HepG2 (cell line): Measurements from ENCODE around the gene ATP2B3. TPM values are rescaled to one million over a fixed set of nuclear protein-coding genes. Genes with fewer than 3 reads are reported as not detected.

Source experiments
- ATAC-seq: fragments of 200-7000 bp; cut with Tn5 transposase; 3 replicates; pipeline ENCODE4 v1.9.1; 2020; ENCODE audit warnings: mild to moderate bottlenecking, moderate library complexity
- BruUV-seq: library from RNA; stranded (reverse); fragments of 400-500 nt; replicated peaks from 2 replicates; lab custom pipeline; 2021; lab: Mats Ljungman, UMichigan
- CTCF ChIA-PET: fragments of 300-600 bp; formaldehyde crosslinking; extraction: SDS; loops from one replicate; lab custom pipeline; 2021; ENCODE audit warnings: low total read pairs, inconsistent platforms, low intra/inter-chr PET ratio; lab: Yijun Ruan, JAX
- POLR2A ChIA-PET: fragments of 350-600 bp; sonication (Branson Sonifier 250); formaldehyde crosslinking; loops from one replicate; lab custom pipeline; 2020; ENCODE audit warnings: antibody characterized with exemption, inconsistent platforms; lab: Yijun Ruan, JAX
- DNase-seq: peaks from one replicate; pipeline ENCODE4 v3.0.0-alpha.2; 2015; ENCODE audit warnings: low spot score
- FAIRE-seq: peaks from 3 replicates; lab custom pipeline; 2011; peaks lifted over from hg19 to GRCh38; lab: Jason Lieb, UNC
- H2AFZ ChIP-seq: one replicate; pipeline ENCODE4 v1.6.1; 2011; ENCODE audit warnings: low read length, inconsistent platforms
- H3K27ac ChIP-seq: fragments of 300-600 bp; 3 replicates; pipeline ENCODE4 v1.8.0; 2011; ENCODE audit warnings: mixed run types, mild to moderate bottlenecking, mixed read lengths, low read length, inconsistent platforms; ENCODE audit not compliant: insufficient read depth; ENCODE audit errors: extremely low read length
- H3K27me3 ChIP-seq, 2 experiments: fragments of 200-600 bp in 1 of 2; 2 replicates in 1 of 2; 3 replicates in 1 of 2; pipeline versions ENCODE4 v1.6.0 to v1.8.0; 2011; ENCODE audit warnings: low read length in 2 of 2, mild to moderate bottlenecking in 2 of 2, moderate library complexity in 2 of 2, inconsistent platforms in 1 of 2; ENCODE audit not compliant: insufficient read depth in 2 of 2, control insufficient read depth in 1 of 2
- H3K36me3 ChIP-seq, 2 experiments: fragments of 200-600 bp in 1 of 2; replicated peaks in 1 of 2; 2 replicates in 1 of 2; 3 replicates in 1 of 2; pipeline versions ENCODE4 v1.5.1 to v1.8.0; 2011; ENCODE audit warnings: low read length in 2 of 2, inconsistent platforms in 1 of 2; ENCODE audit not compliant: insufficient read depth in 2 of 2, control insufficient read depth in 1 of 2
- H3K4me1 ChIP-seq: 2 replicates; pipeline ENCODE4 v1.5.1; 2012; ENCODE audit warnings: low read length, inconsistent platforms; ENCODE audit not compliant: insufficient read depth
- H3K4me2 ChIP-seq: 2 replicates; pipeline ENCODE4 v1.6.0; 2011; ENCODE audit warnings: low read depth, low read length, inconsistent platforms
- H3K4me3 ChIP-seq, 3 experiments: fragments of 200-600 bp in 1 of 3; sonication (generic), shearing (Covaris generic) in 1 of 3; replicated peaks in 1 of 3; 2 replicates each; pipeline ENCODE4 v1.5.1; 2011 to 2016; ENCODE audit warnings: low read length in 3 of 3, inconsistent platforms in 2 of 3, low read depth in 2 of 3, mild to moderate bottlenecking in 2 of 3, control low read depth in 1 of 3, mixed read lengths in 1 of 3; ENCODE audit not compliant: insufficient read depth in 1 of 3
- H3K79me2 ChIP-seq: one replicate; pipeline ENCODE4 v1.6.1; 2011; ENCODE audit warnings: low read length, inconsistent platforms; ENCODE audit not compliant: insufficient read depth
- H3K9ac ChIP-seq: 2 replicates; pipeline ENCODE4 v1.6.0; 2011; ENCODE audit warnings: mild to moderate bottlenecking, low read depth, low read length, inconsistent platforms; ENCODE audit not compliant: insufficient read depth
- H3K9me3 ChIP-seq: 2 replicates; pipeline ENCODE4 v1.5.1; 2012; ENCODE audit warnings: mild to moderate bottlenecking, low read length
- H4K20me1 ChIP-seq: 2 replicates; pipeline ENCODE4 v1.6.0; 2011; ENCODE audit warnings: inconsistent platforms, mild to moderate bottlenecking, low read length, moderate library complexity; ENCODE audit not compliant: insufficient read depth
- FOSL1 ChIP-seq: sonication (generic); formaldehyde crosslinking; IDR thresholded peaks from 2 replicates; pipeline ENCODE4 v1.9.0; 2021; ENCODE audit warnings: missing genetic modification reagents, borderline replicate concordance
- GATAD2A ChIP-seq: IDR thresholded peaks from 2 replicates; pipeline ENCODE4 v1.6.1; 2016
- GPN1 ChIP-seq: sonication (generic); formaldehyde crosslinking; IDR thresholded peaks from 2 replicates; pipeline ENCODE4 v1.5.1; 2020; ENCODE audit warnings: missing genetic modification reagents, borderline replicate concordance
- NR2F6 ChIP-seq, 2 experiments: IDR thresholded peaks; 2 replicates each; pipeline ENCODE4 v1.6.1; 2016; ENCODE audit warnings: antibody characterized with exemption in 1 of 2, mild to moderate bottlenecking in 1 of 2
- RAD51 ChIP-seq: fragments of 450-650 bp; IDR thresholded peaks from 2 replicates; pipeline ENCODE4 v1.6.1; 2016; ENCODE audit warnings: borderline replicate concordance
- ZBTB2 ChIP-seq: sonication (generic); formaldehyde crosslinking; IDR thresholded peaks from 2 replicates; pipeline ENCODE4 v1.8.0; 2022; ENCODE audit warnings: low read depth, missing genetic modification reagents
- ZNF10 ChIP-seq: sonication (generic); formaldehyde crosslinking; IDR thresholded peaks from 2 replicates; pipeline ENCODE4 v1.4.0; 2020; ENCODE audit warnings: mild to moderate bottlenecking, low read depth, missing genetic modification reagents, borderline replicate concordance
- ZNF33B ChIP-seq: sonication (generic); formaldehyde crosslinking; IDR thresholded peaks from 2 replicates; pipeline ENCODE4 v1.5.1; 2020; ENCODE audit warnings: mild to moderate bottlenecking, missing genetic modification reagents
- ZNF382 ChIP-seq: sonication (generic); formaldehyde crosslinking; IDR thresholded peaks from 2 replicates; pipeline ENCODE4 v1.5.0; 2020; ENCODE audit warnings: missing genetic modification reagents, mild to moderate bottlenecking, borderline replicate concordance
- ZNF556 ChIP-seq: sonication (generic); formaldehyde crosslinking; IDR thresholded peaks from 2 replicates; pipeline ENCODE4 v1.4.0; 2020; ENCODE audit warnings: mild to moderate bottlenecking, missing genetic modification reagents, borderline replicate concordance
- ZNF570 ChIP-seq: sonication (generic); formaldehyde crosslinking; IDR thresholded peaks from 2 replicates; pipeline ENCODE4 v1.4.0; 2020; ENCODE audit warnings: mild to moderate bottlenecking, missing genetic modification reagents, borderline replicate concordance
- ZNF607 ChIP-seq: sonication (generic); formaldehyde crosslinking; IDR thresholded peaks from 2 replicates; pipeline ENCODE4 v1.5.1; 2020; ENCODE audit warnings: missing genetic modification reagents, mild to moderate bottlenecking, borderline replicate concordance
- WGBS: methylation state at CpG from one replicate; pipeline ENCODE4 v1.1.6; 2017; ENCODE audit warnings: low lambda C conversion rate; 5-methylcytosine and 5-hydroxymethylcytosine counted together
- in situ Hi-C: cut with HindIII; loops from 2 replicates; pipeline ENCODE4 v1.10.0; 2017; ENCODE audit warnings: low pct_unique_long_range_greater_than_20kb; ENCODE audit not compliant: extremely low pct_ligation_motif_present
- intact Hi-C: fragments of 100-400 bp; cut with micrococcal nuclease; formaldehyde crosslinking; loops from one replicate; pipeline ENCODE4 v1.10.0; 2022; ENCODE audit not compliant: unreplicated experiment
- polyA plus RNA-seq, 8 experiments: library from polyadenylated mRNA; depleted of rRNA in 3 of 8; stranded (reverse) in 7 of 8; unstranded in 1 of 8; fragments of >200 nt; fragmentation: Illumina TruSeq in 4 of 8; extraction: Trizol in 4 of 8; gene quantifications; 2 replicates each; pipeline versions ENCODE4 v1.2.1 to v1.2.3, GENCODE V29; 2011 to 2016; ENCODE audit warnings: low read depth in 4 of 8, missing spikeins in 1 of 8, mixed read lengths in 1 of 8; ENCODE audit not compliant: insufficient read depth in 1 of 8
- total RNA-seq, 5 experiments: library from RNA; depleted of rRNA; stranded (reverse); fragments of >200 nt; fragmentation: Illumina TruSeq; extraction: Trizol; gene quantifications; 2 replicates each; pipeline ENCODE4 v1.2.3, GENCODE V29; 2016; ENCODE audit warnings: low read depth in 1 of 5
- TF ChIP-seq, protein P1 (sequence below): sonication (generic); formaldehyde crosslinking; IDR thresholded peaks from 2 replicates; pipeline ENCODE4 v1.8.0; 2022; ENCODE audit warnings: missing genetic modification reagents, low read depth, mild to moderate bottlenecking, borderline replicate concordance
- TF ChIP-seq, protein P2 (sequence below): sonication (generic); formaldehyde crosslinking; IDR thresholded peaks from 2 replicates; pipeline ENCODE4 v1.5.1; 2020; ENCODE audit warnings: missing genetic modification reagents, mild to moderate bottlenecking, borderline replicate concordance

ATP2B3 gene
- total and polyA plus RNA-seq, 2 of the 13 experiments (the other 11 are each of a cell fraction or from before 2014, with no cell fraction given): not detected

- Histone ChIP-seq H3K4me3 (no peak overlapping the region), H3K79me2 (no peaks in the 10 kb centered on the region), H3K9me3 (no peaks in the 10 kb centered on the region), H2AFZ (no peak overlapping the region), H3K27me3 (no peaks in the 10 kb centered on the region), H3K9ac (no peak overlapping the region), H3K36me3 (no peaks in the 10 kb centered on the region), H3K4me1 (no peaks in the 10 kb centered on the region), H3K4me2 (no peak overlapping the region), H3K27ac (no peak overlapping the region), H4K20me1 (no peaks in the 10 kb centered on the region)
- DNase-seq (no peak), FAIRE-seq (no peak), ATAC-seq (no peak)
- ChIA-PET CTCF (no interaction called here), POLR2A (no interaction called here)
- WGBS: no CpG with 5 or more reads among the region's 14 CpGs
- BruUV-seq: no TSS peak
- in situ Hi-C loops (loop anchor here (10.0 kb wide), 1 partner anchor 48 kb away; no protein-coding TSS in a partner anchor), intact Hi-C loops (no loop called here)
- TF ChIP-seq ZNF607 (CRISPR knock-in tag) (no peak), GATAD2A (CRISPR knock-in tag) (no peak), GPN1 (CRISPR knock-in tag) (no peak), ZNF10 (CRISPR knock-in tag) (no peak), ZNF556 (CRISPR knock-in tag) (no peak), ZBTB2 (CRISPR knock-in tag) (no peak), RAD51 (no peak), ZNF570 (no peak), FOSL1 (CRISPR knock-in tag) (no peak), ZNF33B (no peak), NR2F6 (IDR thresholded peaks at IDR 0.05) (no peak), NR2F6 (CRISPR knock-in tag; IDR thresholded peaks at IDR 0.05) (no peak), ZNF382 (CRISPR knock-in tag) (no peak)
- TF ChIP-seq, protein P1, sequence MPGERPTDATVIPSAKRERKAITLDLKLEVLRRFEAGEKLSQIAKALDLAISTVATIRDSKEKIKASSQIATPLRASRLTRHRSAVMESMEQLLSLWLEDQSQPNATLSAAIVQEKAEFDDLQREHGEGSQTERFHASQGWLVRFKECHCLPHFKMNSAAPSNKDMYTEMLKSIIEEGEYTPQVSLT (CRISPR knock-in tag): no peak
- TF ChIP-seq, protein P2, sequence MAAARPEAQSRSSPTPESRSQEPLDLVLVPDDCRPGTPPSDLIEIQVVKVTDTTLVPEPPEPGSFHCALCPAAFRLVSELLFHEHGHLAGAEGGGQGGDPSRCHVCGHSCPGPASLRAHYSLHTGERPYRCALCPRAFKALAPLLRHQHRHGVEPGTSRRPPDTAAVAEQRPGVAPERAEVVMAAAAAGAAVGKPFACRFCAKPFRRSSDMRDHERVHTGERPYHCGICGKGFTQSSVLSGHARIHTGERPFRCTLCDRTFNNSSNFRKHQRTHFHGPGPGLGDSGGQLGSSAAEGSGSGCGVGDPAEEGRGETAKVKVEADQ (CRISPR knock-in tag): no peak
These were observed 14.6 kb upstream of the ATP2B3 start for GRCh38 chrX:153502796-153503195.
